ENCODE results near the gene MEOX1. TPM values are rescaled to one million over a fixed set of nuclear protein-coding genes. Genes with fewer than 3 reads are reported as not detected.

The MEOX1 gene
- total and polyA plus RNA-seq, 2 of the 13 experiments (the other 11 are each of a cell fraction or from before 2014, with no cell fraction given), result not detected

- TF ChIP-seq SPEN (CRISPR knock-in tag; IDR thresholded peaks at IDR 0.05; ENCODE audit: low read depth), result peak; percentile 27; the same call in 1 of the 2 replicates
- TF ChIP-seq CHD2 (IDR thresholded peaks at IDR 0.05; ENCODE audit: low read depth, low read length), result no peak
- TF ChIP-seq TEAD2 (CRISPR knock-in tag; IDR thresholded peaks at IDR 0.05), result no peak
- TF ChIP-seq ZNF264 (CRISPR knock-in tag; IDR thresholded peaks at IDR 0.05), result no peak
- TF ChIP-seq MED8 (CRISPR knock-in tag; IDR thresholded peaks at IDR 0.05; ENCODE audit: insufficient replicate concordance), result no peak
- TF ChIP-seq MTF2 (CRISPR knock-in tag; IDR thresholded peaks at IDR 0.05; ENCODE audit: borderline replicate concordance), result no peak
- TF ChIP-seq SMC3 (IDR thresholded peaks at IDR 0.05; ENCODE audit: low read length), result peak; percentile 100
- no peak for TF ChIP-seq SNAPC2 (CRISPR knock-in tag; IDR thresholded peaks at IDR 0.05)
- TF ChIP-seq, protein P1, sequence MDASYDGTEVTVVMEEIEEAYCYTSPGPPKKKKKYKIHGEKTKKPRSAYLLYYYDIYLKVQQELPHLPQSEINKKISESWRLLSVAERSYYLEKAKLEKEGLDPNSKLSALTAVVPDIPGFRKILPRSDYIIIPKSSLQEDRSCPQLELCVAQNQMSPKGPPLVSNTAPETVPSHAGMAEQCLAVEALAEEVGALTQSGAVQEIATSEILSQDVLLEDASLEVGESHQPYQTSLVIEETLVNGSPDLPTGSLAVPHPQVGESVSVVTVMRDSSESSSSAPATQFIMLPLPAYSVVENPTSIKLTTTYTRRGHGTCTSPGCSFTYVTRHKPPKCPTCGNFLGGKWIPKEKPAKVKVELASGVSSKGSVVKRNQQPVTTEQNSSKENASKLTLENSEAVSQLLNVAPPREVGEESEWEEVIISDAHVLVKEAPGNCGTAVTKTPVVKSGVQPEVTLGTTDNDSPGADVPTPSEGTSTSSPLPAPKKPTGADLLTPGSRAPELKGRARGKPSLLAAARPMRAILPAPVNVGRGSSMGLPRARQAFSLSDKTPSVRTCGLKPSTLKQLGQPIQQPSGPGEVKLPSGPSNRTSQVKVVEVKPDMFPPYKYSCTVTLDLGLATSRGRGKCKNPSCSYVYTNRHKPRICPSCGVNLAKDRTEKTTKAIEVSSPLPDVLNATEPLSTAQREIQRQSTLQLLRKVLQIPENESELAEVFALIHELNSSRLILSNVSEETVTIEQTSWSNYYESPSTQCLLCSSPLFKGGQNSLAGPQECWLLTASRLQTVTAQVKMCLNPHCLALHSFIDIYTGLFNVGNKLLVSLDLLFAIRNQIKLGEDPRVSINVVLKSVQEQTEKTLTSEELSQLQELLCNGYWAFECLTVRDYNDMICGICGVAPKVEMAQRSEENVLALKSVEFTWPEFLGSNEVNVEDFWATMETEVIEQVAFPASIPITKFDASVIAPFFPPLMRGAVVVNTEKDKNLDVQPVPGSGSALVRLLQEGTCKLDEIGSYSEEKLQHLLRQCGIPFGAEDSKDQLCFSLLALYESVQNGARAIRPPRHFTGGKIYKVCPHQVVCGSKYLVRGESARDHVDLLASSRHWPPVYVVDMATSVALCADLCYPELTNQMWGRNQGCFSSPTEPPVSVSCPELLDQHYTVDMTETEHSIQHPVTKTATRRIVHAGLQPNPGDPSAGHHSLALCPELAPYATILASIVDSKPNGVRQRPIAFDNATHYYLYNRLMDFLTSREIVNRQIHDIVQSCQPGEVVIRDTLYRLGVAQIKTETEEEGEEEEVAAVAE (CRISPR knock-in tag; IDR thresholded peaks at IDR 0.05; ENCODE audit: borderline replicate concordance), result 0 out of 2 replicates have a peak, but pooled peaks have one; percentile 19
- TF ChIP-seq HDAC2 (CRISPR knock-in tag; IDR thresholded peaks at IDR 0.05), result no peak
- TF ChIP-seq PATZ1 (CRISPR knock-in tag; IDR thresholded peaks at IDR 0.05), result no peak
- no peak for TF ChIP-seq KIAA2018 (CRISPR knock-in tag; IDR thresholded peaks at IDR 0.05; ENCODE audit: borderline replicate concordance)
- no peak for TF ChIP-seq ZBTB21 (CRISPR knock-in tag; IDR thresholded peaks at IDR 0.05)
- no peak for TF ChIP-seq SSRP1 (CRISPR knock-in tag; IDR thresholded peaks at IDR 0.05)
- TF ChIP-seq CCDC6 (CRISPR knock-in tag; IDR thresholded peaks at IDR 0.05), result no peak
These were observed 12.0 kb upstream of the MEOX1 start (continued) for GRCh38 chr17:43673516-43674323.
